ENCODE measurements around the gene LCA5L. TPM values are rescaled to one million over a fixed set of nuclear protein-coding genes. Genes with fewer than 3 reads are reported as not detected.

Gene LCA5L
- total RNA-seq (2014; rRNA removed; shearing (Covaris generic)), result 1.5 and 2.2 TPM in 2 replicates
- polyA plus RNA-seq (2015; cell fraction: cytosol; rRNA removed), result 1.1 and 1.7 TPM in 2 replicates
- 0.35 and 4.5 TPM in 2 replicates for polyA plus RNA-seq (2015; cell fraction: nucleus; rRNA removed)

GRCh38 chr21:39445321-39446269 lies at the start of gene LCA5L:
LCA5L (minus strand) TSS chr21:39445778; CDS start chr21:39428493, 17,285 bp downstream.
- DNase-seq (ENCODE audit: low read depth, low spot score), result peak; percentile 88
- in situ Hi-C loops (cut with HindIII; ENCODE audit: low pct_unique_long_range_greater_than_20kb, low sequenced_read_pairs), result no loop called here

DNA sequence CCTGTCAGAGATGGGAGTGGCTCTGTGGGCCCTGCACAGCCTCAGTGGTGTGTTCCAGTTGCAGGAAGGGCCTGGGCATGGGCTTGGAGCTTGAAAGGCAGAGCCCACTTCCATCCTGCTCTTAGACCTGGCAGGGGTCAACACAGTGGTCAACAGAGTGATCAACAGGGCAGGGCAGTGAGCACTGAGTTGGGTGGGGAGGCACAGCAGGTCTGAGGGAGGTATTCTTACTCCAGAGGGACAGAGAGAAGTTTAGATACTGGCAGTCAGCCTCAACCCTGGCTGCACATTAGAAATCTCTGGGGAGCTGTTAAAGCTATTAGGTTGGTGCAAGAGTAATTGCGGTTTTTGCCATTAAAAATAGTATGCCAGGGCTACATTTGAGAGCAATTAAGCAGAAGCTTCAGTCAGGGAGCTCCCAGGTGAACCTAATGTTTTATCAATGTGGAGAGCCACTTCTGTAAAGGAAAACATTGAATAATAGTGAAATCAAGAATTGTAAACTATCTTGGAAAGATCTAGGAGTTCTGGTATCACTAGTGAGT lies 43.9 kb upstream of the LCA5L start:
- DNase-seq (ENCODE audit: low read depth, low spot score), result no peak
- in situ Hi-C loops (cut with HindIII; ENCODE audit: low pct_unique_long_range_greater_than_20kb, low sequenced_read_pairs), result no loop called here

- in situ Hi-C loops (cut with HindIII; ENCODE audit: low pct_unique_long_range_greater_than_20kb, low sequenced_read_pairs), result no loop called here
- no peak for DNase-seq (ENCODE audit: low read depth, low spot score)
Measured at GRCh38 chr21:39484711-39485276, 39.2 kb upstream of the LCA5L start.

DNA sequence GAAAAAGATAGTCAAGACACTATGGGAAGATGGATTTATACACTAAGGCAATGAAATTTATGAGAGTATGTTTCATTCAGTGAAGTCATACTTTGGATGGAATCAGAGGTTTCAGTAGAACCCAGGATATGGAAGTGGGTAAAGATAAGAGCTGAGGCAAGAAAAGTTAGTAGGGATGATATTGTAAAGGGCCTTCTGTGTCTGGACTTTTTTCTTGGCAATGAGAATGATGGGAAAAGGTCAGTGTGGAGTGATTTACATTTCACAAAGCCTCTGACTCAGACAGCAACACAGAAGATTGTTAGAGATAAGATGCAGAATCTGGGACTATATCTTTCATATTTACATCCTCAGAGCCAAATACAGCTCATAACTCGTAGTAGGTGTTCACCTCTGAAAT lies 38.3 kb upstream of the LCA5L start:
- peak; percentile 6 for DNase-seq (ENCODE audit: low read depth, low spot score)
- in situ Hi-C loops (cut with HindIII; ENCODE audit: low pct_unique_long_range_greater_than_20kb, low sequenced_read_pairs), result no loop called here

DNA sequence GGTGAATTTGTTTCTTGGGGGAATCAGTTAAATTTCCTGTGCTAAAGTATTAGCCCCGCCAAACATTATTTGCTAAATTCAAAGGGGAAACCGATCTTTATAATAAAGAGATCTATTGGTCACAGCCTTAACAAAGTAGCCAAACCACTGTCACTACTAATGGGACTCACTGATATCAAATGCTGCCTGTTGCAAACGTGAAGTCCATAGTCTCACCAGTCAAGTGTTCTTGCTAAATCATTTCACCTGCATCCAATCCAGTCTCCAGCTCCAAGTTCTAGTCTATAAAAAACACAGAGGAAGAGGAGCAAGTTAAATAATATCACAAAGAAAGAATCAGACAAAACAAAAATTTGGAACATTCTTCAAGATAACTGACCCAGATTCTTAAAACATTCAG lies 36.3 kb upstream of the LCA5L start:
- in situ Hi-C loops (cut with HindIII; ENCODE audit: low pct_unique_long_range_greater_than_20kb, low sequenced_read_pairs), result no loop called here
- DNase-seq (ENCODE audit: low read depth, low spot score), result no peak

GRCh38 chr21:39480271-39480670 lies 34.7 kb upstream of the LCA5L start:
- no peak for DNase-seq (ENCODE audit: low read depth, low spot score)
- in situ Hi-C loops (cut with HindIII; ENCODE audit: low pct_unique_long_range_greater_than_20kb, low sequenced_read_pairs), result no loop called here

DNA sequence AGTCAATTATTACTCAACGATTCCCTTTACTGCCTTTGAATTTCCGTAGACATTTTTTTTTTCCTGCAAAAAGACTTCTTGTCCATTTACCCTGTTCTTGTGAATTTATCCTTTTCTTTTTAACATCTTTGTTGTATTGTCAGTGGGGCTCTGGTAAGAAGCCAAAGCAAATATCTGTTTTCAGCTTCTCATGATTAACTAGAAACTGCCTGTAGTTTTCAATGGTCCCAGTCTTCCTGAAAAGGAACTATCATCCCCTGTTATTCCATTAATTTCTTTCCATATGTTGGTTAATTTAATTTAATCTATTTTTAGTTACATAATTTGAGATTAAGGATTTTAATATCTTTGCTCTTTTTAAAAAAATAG lies 34.2 kb upstream of the LCA5L start:
- no peak for DNase-seq (ENCODE audit: low read depth, low spot score)
- in situ Hi-C loops (cut with HindIII; ENCODE audit: low pct_unique_long_range_greater_than_20kb, low sequenced_read_pairs), result no loop called here

GRCh38 chr21:39479164-39479813 lies 33.7 kb upstream of the LCA5L start:
- in situ Hi-C loops (cut with HindIII; ENCODE audit: low pct_unique_long_range_greater_than_20kb, low sequenced_read_pairs), result no loop called here
- no peak for DNase-seq (ENCODE audit: low read depth, low spot score)

DNA sequence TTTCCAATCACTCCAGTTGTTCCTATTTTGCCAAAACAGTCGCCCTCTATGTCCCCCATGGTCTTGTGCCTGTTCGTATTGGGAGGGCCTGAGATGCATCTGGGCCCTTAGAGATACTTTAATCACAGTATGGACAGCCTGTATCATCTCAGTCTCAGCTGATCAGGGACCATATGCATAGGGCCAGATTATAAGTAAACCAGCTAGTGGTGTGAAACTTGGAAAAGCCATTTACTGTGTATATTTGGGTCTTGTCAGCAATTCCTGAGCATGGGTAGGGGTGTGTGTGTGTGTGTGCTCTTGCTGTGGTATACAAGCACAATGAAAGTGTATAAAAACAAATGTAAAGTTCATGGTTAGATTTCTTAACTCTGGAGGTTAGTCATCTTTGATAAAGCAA lies 29.0 kb upstream of the LCA5L start:
- in situ Hi-C loops (cut with HindIII; ENCODE audit: low pct_unique_long_range_greater_than_20kb, low sequenced_read_pairs), result no loop called here
- no peak for DNase-seq (ENCODE audit: low read depth, low spot score)

GRCh38 chr21:39472786-39473185 lies 27.2 kb upstream of the LCA5L start:
- DNase-seq (ENCODE audit: low read depth, low spot score), result no peak
- in situ Hi-C loops (cut with HindIII; ENCODE audit: low pct_unique_long_range_greater_than_20kb, low sequenced_read_pairs), result no loop called here

- no peak for DNase-seq (ENCODE audit: low read depth, low spot score)
- in situ Hi-C loops (cut with HindIII; ENCODE audit: low pct_unique_long_range_greater_than_20kb, low sequenced_read_pairs), result no loop called here
Measured at GRCh38 chr21:39471598-39471997, 26.0 kb upstream of the LCA5L start.

- no peak for DNase-seq (ENCODE audit: low read depth, low spot score)
- in situ Hi-C loops (cut with HindIII; ENCODE audit: low pct_unique_long_range_greater_than_20kb, low sequenced_read_pairs), result no loop called here
Measured at GRCh38 chr21:39468559-39468958, 23.0 kb upstream of the LCA5L start.

DNA sequence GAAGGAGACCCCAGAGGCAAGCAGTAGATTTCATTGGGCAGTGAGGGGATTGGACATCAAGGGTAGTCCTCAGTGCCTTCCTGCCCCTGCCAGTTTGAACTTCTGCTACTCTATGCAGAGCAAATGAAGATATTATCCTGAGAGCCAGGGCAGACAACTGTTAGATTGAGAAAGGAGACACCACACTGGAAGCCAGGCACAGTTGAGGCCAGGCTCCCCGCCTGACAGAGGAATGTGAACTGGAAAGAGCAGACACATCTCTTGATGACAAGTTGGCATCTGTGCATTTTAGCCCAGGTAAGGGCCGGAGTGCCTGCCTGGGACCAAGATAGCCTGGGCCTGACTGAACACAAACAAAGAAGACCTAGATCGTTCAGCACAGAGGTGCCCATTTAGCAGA lies 22.2 kb upstream of the LCA5L start:
- DNase-seq (ENCODE audit: low read depth, low spot score), result no peak

DNA sequence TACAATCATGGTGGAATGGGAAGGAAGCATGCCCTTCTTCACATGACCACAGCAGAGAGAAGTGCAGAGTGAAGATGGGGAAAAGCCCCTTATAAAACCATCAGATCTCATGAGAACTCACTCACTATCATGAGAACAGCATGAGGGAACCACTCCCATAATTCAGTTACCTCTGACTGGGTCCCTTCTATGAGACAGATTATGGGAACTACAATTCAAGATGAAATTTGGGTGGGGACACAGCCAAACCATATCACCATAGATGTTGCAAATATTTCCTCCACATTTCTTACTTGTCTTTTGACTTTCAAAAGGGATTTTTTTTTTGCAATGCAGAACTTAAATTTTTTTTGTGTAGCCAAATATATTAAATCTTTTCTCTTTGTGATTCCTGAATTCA lies 21.0 kb upstream of the LCA5L start:
- in situ Hi-C loops (cut with HindIII; ENCODE audit: low pct_unique_long_range_greater_than_20kb, low sequenced_read_pairs), result no loop called here
- no peak for DNase-seq (ENCODE audit: low read depth, low spot score)

More for the DNA sequence above, 22.2 kb upstream of the LCA5L start:
- in situ Hi-C loops (cut with HindIII; ENCODE audit: low pct_unique_long_range_greater_than_20kb, low sequenced_read_pairs), result no loop called here

DNA sequence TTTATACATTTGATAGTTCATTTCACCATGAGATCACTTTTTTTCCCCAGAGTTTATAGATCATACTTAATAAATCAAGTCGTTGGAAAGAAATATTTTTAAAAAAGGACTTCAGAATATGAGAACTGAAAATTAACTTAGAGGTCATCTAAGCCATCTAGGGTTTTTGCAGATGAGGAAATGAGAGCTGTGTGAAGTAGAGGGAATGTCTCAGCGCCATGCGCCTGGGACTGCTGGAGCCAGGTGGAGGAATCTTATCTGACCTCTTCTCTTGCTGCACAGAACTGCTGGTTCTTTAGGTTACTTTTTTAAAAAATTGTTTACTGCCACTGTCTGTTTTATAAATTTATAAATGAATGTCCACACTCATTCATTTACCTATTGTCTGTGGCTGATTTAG lies 17.7 kb upstream of the LCA5L start:
- DNase-seq (ENCODE audit: low read depth, low spot score), result no peak

DNA sequence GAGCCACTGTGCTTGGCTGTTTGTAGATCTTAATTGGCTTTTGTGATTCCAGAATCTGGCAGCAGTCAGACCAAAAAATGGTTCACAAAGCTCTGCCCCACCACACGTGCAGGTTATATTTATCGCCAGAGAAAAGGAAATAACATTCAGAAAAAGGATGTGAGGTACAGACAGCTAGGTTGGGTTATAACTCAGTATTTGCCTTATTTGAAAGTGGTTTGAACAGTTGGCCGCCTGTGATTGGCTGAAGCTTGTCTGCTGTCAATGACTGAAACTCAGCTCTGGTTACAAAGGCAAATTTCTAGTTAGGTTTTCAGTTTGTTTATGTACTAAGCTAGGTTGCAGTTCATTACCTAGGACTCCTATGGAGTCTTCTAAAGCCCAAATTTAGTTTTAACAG lies 15.8 kb upstream of the LCA5L start:
- in situ Hi-C loops (cut with HindIII; ENCODE audit: low pct_unique_long_range_greater_than_20kb, low sequenced_read_pairs), result no loop called here
- DNase-seq (ENCODE audit: low read depth, low spot score), result no peak

More for the DNA sequence above, 17.7 kb upstream of the LCA5L start:
- in situ Hi-C loops (cut with HindIII; ENCODE audit: low pct_unique_long_range_greater_than_20kb, low sequenced_read_pairs), result no loop called here

DNA sequence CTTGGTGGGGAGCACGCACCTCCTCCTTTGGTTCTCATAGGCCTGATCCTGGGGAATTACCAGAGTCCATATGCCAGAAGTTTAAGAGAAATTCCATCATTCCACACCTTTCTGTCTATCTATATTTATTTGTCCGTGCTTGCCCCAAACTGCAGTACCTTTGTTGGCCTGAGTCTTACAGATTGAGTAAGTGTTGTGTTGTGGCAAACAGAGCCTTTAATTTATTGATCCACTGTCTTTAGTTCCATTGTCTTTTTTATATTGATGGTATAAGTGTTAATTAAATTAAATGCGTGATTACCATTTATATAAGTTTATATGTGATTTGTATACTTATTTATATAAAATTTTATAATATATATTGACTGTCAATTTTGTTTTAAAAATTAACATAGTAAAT lies 11.1 kb upstream of the LCA5L start:
- in situ Hi-C loops (cut with HindIII; ENCODE audit: low pct_unique_long_range_greater_than_20kb, low sequenced_read_pairs), result no loop called here
- DNase-seq (ENCODE audit: low read depth, low spot score), result no peak
